GM18867 (cell line): ENCODE measurements around the gene GALNT16.

Experiments
- ATAC-seq: cut with Tn5 transposase; IDR thresholded peaks from one replicate; pipeline ENCODE4 v1.9.1; 2021; ENCODE audit warnings: mild to moderate bottlenecking, moderate library complexity; ENCODE audit not compliant: unreplicated experiment

Gene GALNT16

GRCh38 chr14:69399750-69400149 is 139.8 kb downstream of the GALNT16 start:
- no peak for ATAC-seq

GRCh38 chr14:69400154-69400553 is 140.2 kb downstream of the GALNT16 start:
- no peak for ATAC-seq

- no peak for ATAC-seq
These were observed 141.9 kb downstream of the GALNT16 start for GRCh38 chr14:69401841-69402240.

- no peak for ATAC-seq
These were observed 144.5 kb downstream of the GALNT16 start for GRCh38 chr14:69404478-69404877.

- no peak for ATAC-seq
These were observed 144.9 kb downstream of the GALNT16 start for GRCh38 chr14:69404883-69405282.

- ATAC-seq = no peak
These were observed 145.8 kb downstream of the GALNT16 start for GRCh38 chr14:69405762-69406161.
